ENCODE measurements around the gene ZNF385C.

GRCh38 chr17:42023524-42024349 lies 74.5 kb downstream of the ZNF385C start:
- TF ChIP-seq CTCF (IDR thresholded peaks at IDR 0.05) (no peak), POLR2A (IDR thresholded peaks at IDR 0.05) (no peak), POLR2AphosphoS5 (IDR thresholded peaks at IDR 0.05) (no peak)

All from prostate gland (tissue), 2 donors.